ENCODE measurements around the gene ZNF616.

- no peak for TF ChIP-seq CTCF (IDR thresholded peaks at IDR 0.05 in 4 of 5, conservative IDR thresholded peaks at IDR 0.05 in 1 of 5)
- no peak for TF ChIP-seq POLR2A (IDR thresholded peaks at IDR 0.05)
These were observed 32.6 kb upstream of the ZNF616 start for GRCh38 chr19:52172347-52172746.
